ENCODE data around the gene ETV7. TPM values are rescaled to one million over a fixed set of nuclear protein-coding genes. Genes with fewer than 3 reads are reported as not detected.

Gene ETV7
- total and polyA plus RNA-seq, 4 donors = 0.17 to 0.84 (median 0.36) TPM

GRCh38 chr6:36368921-36369865 is 18.3 kb downstream of the ETV7 start:
- WGBS = 93% methylated on average over 14 of the region's 14 CpGs
- TF ChIP-seq YY1 (IDR thresholded peaks at IDR 0.05) = no peak
- TF ChIP-seq, protein P1, sequence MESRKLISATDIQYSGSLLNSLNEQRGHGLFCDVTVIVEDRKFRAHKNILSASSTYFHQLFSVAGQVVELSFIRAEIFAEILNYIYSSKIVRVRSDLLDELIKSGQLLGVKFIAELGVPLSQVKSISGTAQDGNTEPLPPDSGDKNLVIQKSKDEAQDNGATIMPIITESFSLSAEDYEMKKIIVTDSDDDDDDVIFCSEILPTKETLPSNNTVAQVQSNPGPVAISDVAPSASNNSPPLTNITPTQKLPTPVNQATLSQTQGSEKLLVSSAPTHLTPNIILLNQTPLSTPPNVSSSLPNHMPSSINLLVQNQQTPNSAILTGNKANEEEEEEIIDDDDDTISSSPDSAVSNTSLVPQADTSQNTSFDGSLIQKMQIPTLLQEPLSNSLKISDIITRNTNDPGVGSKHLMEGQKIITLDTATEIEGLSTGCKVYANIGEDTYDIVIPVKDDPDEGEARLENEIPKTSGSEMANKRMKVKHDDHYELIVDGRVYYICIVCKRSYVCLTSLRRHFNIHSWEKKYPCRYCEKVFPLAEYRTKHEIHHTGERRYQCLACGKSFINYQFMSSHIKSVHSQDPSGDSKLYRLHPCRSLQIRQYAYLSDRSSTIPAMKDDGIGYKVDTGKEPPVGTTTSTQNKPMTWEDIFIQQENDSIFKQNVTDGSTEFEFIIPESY (IDR thresholded peaks at IDR 0.05) = no peak
- no peak for TF ChIP-seq FOXA1 (IDR thresholded peaks at IDR 0.05)
- TF ChIP-seq RXRA (IDR thresholded peaks at IDR 0.05) = no peak
- TF ChIP-seq NR2F2 (IDR thresholded peaks at IDR 0.05) = no peak
- Histone ChIP-seq H3K4me3 (ENCODE audit: low read depth in 1 of 3, low read length in 3 of 3) (no peak overlapping the region), H3K4me1 (ENCODE audit: control insufficient read depth in 4 of 4, insufficient read depth in 4 of 4, low read length in 3 of 4) (no peaks in the 10 kb centered on the region), H3K27me3 (ENCODE audit: control insufficient read depth in 4 of 4, insufficient read depth in 4 of 4, low read length in 3 of 4) (no peaks in the 10 kb centered on the region), H3K9ac (ENCODE audit: low read depth in 1 of 2, low read length in 2 of 2) (no peak overlapping the region), H3K27ac (ENCODE audit: low read depth in 1 of 2, low read length in 2 of 2) (no peak overlapping the region), H3K36me3 (ENCODE audit: control insufficient read depth in 4 of 4, insufficient read depth in 3 of 4, low read depth in 1 of 4, low read length in 3 of 4) (no peaks in the 10 kb centered on the region), H3K9me3 (ENCODE audit: control insufficient read depth in 4 of 4, low read length in 3 of 4) (no peaks in the 10 kb centered on the region)
- DNase-seq (ENCODE audit: low spot score) = no peak

DNA sequence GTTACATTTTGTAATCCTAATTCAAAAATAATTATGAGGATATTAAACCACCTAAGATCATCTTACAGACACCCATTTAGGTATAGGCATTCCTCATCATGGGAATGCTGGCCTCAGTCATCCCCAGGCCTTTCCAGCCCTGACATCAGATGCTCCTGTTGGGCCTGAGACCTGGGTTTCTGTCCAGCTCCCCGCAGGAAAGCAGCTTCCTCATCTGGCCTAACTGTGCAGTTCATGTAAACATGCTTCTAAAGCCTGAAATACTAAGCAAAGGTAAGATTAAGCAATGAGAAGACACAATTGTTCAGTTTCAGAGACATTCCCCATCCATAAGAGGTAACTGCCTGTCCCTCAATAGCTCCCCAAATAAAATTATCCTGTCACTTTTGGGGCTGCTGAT is 19.0 kb downstream of the ETV7 start:
- 89% methylated on average over 1 of the region's 1 CpG for WGBS
- Histone ChIP-seq H3K27me3 (ENCODE audit: control insufficient read depth in 4 of 4, insufficient read depth in 4 of 4, low read length in 3 of 4) (no peaks in the 10 kb centered on the region), H3K9ac (ENCODE audit: low read depth in 1 of 2, low read length in 2 of 2) (no peak overlapping the region), H3K27ac (ENCODE audit: low read depth in 1 of 2, low read length in 2 of 2) (no peak overlapping the region), H3K9me3 (ENCODE audit: control insufficient read depth in 4 of 4, low read length in 3 of 4) (no peaks in the 10 kb centered on the region), H3K4me1 (ENCODE audit: control insufficient read depth in 4 of 4, insufficient read depth in 4 of 4, low read length in 3 of 4) (no peaks in the 10 kb centered on the region), H3K4me3 (ENCODE audit: low read depth in 1 of 3, low read length in 3 of 3) (no peak overlapping the region), H3K36me3 (ENCODE audit: control insufficient read depth in 4 of 4, insufficient read depth in 3 of 4, low read depth in 1 of 4, low read length in 3 of 4) (no peaks in the 10 kb centered on the region)
- DNase-seq (ENCODE audit: low spot score) = no peak
- TF ChIP-seq, protein P2, sequence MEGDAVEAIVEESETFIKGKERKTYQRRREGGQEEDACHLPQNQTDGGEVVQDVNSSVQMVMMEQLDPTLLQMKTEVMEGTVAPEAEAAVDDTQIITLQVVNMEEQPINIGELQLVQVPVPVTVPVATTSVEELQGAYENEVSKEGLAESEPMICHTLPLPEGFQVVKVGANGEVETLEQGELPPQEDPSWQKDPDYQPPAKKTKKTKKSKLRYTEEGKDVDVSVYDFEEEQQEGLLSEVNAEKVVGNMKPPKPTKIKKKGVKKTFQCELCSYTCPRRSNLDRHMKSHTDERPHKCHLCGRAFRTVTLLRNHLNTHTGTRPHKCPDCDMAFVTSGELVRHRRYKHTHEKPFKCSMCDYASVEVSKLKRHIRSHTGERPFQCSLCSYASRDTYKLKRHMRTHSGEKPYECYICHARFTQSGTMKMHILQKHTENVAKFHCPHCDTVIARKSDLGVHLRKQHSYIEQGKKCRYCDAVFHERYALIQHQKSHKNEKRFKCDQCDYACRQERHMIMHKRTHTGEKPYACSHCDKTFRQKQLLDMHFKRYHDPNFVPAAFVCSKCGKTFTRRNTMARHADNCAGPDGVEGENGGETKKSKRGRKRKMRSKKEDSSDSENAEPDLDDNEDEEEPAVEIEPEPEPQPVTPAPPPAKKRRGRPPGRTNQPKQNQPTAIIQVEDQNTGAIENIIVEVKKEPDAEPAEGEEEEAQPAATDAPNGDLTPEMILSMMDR (IDR thresholded peaks at IDR 0.05; ENCODE audit: low read depth, low read length, missing input control) = no peak
- no peak for TF ChIP-seq REST (IDR thresholded peaks at IDR 0.05)
- no peak for TF ChIP-seq GABPA (IDR thresholded peaks at IDR 0.05 in 1 of 2, conservative IDR thresholded peaks at IDR 0.05 in 1 of 2)
- no peak for TF ChIP-seq RAD21 (IDR thresholded peaks at IDR 0.05)
- no peak for TF ChIP-seq EGR1 (IDR thresholded peaks at IDR 0.05; ENCODE audit: low read depth in 2 of 2)
- no peak for TF ChIP-seq RXRA (IDR thresholded peaks at IDR 0.05)
- no peak for TF ChIP-seq ATF3 (IDR thresholded peaks at IDR 0.05)
- TF ChIP-seq NR2F2 (IDR thresholded peaks at IDR 0.05) = no peak
- no peak for TF ChIP-seq FOXA2 (IDR thresholded peaks at IDR 0.05)
- TF ChIP-seq FOXA1 (IDR thresholded peaks at IDR 0.05) = no peak
- no peak for TF ChIP-seq MAX (IDR thresholded peaks at IDR 0.05)
- TF ChIP-seq YY1 (IDR thresholded peaks at IDR 0.05) = no peak
- no peak for TF ChIP-seq HNF4G (IDR thresholded peaks at IDR 0.05)
- TF ChIP-seq SP1 (IDR thresholded peaks at IDR 0.05) = no peak
- TF ChIP-seq, protein P1 (IDR thresholded peaks at IDR 0.05) = no peak
- TF ChIP-seq JUND (IDR thresholded peaks at IDR 0.05) = no peak
- no peak for TF ChIP-seq HNF4A (conservative IDR thresholded peaks at IDR 0.05)

Measured in liver (tissue), 9 donors.